Ishikawa (cell line): ENCODE data around the gene HNRNPL.

Experiments used
- CEBPB ChIP-seq: IDR thresholded peaks from 2 replicates; pipeline ENCODE4 v1.6.1; 2012
- CREB1 ChIP-seq: IDR thresholded peaks from 2 replicates; pipeline ENCODE4 v1.6.1; 2012; ENCODE audit warnings: low read depth
- EGR1 ChIP-seq: IDR thresholded peaks from 2 replicates; pipeline ENCODE4 v1.6.1; 2012
- EP300 ChIP-seq: IDR thresholded peaks from 2 replicates; pipeline ENCODE4 v1.6.1; 2012; ENCODE audit warnings: borderline replicate concordance
- FOXM1 ChIP-seq: IDR thresholded peaks from 2 replicates; pipeline ENCODE4 v1.6.1; 2012; ENCODE audit warnings: low read depth, borderline replicate concordance
- MAX ChIP-seq: IDR thresholded peaks from 2 replicates; pipeline ENCODE4 v1.6.1; 2012
- NFIC ChIP-seq: IDR thresholded peaks from 2 replicates; pipeline ENCODE4 v1.6.1; 2012
- RAD21 ChIP-seq: IDR thresholded peaks from 2 replicates; pipeline ENCODE4 v1.6.1; 2012; ENCODE audit warnings: low read depth
- REST ChIP-seq: IDR thresholded peaks from 2 replicates; pipeline ENCODE4 v1.6.1; 2012; ENCODE audit warnings: low read depth, mild to moderate bottlenecking
- TAF1 ChIP-seq: IDR thresholded peaks from 2 replicates; pipeline ENCODE4 v1.6.1; 2012; ENCODE audit warnings: low read depth, mild to moderate bottlenecking
- TCF12 ChIP-seq: IDR thresholded peaks from 2 replicates; pipeline ENCODE4 v1.6.1; 2012; ENCODE audit warnings: low read depth
- USF1 ChIP-seq: IDR thresholded peaks from 2 replicates; pipeline ENCODE4 v1.6.1; 2012
- YY1 ChIP-seq: IDR thresholded peaks from 2 replicates; pipeline ENCODE4 v1.6.1; 2012; ENCODE audit warnings: low read depth
- ZBTB7A ChIP-seq: IDR thresholded peaks from 2 replicates; pipeline ENCODE4 v1.6.1; 2012; ENCODE audit warnings: low read depth

GRCh38 chr19:38892841-38893240, 43.1 kb upstream of the HNRNPL start:
- TF ChIP-seq TAF1 (no peak), RAD21 (no peak), TCF12 (no peak), REST (no peak), MAX (no peak), USF1 (no peak), ZBTB7A (no peak), FOXM1 (no peak), EP300 (no peak), CREB1 (no peak), YY1 (no peak), CEBPB (no peak), NFIC (no peak), EGR1 (no peak)
